Ammon's horn (tissue), 1 donor: Measurements from ENCODE around the gene FLRT2.

Source experiments
- DNase-seq: peaks from one replicate; pipeline ENCODE4 v3.0.0-alpha.2; 2016; ENCODE audit warnings: low spot score

Gene FLRT2

GRCh38 chr14:85596562-85596961, 66.6 kb downstream of the FLRT2 start:
- no peak for DNase-seq

- DNase-seq: no peak
Measured at GRCh38 chr14:85597701-85598100, 67.8 kb downstream of the FLRT2 start.

GRCh38 chr14:85599939-85600338, 70.0 kb downstream of the FLRT2 start:
- DNase-seq: no peak

- no peak for DNase-seq
Measured at GRCh38 chr14:85601246-85601645, 71.3 kb downstream of the FLRT2 start.

GRCh38 chr14:85601690-85602089, 71.7 kb downstream of the FLRT2 start:
- DNase-seq: no peak

GRCh38 chr14:85602345-85602744, 72.4 kb downstream of the FLRT2 start:
- peak; percentile 37 for DNase-seq

- no peak for DNase-seq
Measured at GRCh38 chr14:85604021-85604420, 74.1 kb downstream of the FLRT2 start.

GRCh38 chr14:85604714-85605113, 74.8 kb downstream of the FLRT2 start:
- no peak for DNase-seq

GRCh38 chr14:85607651-85608081, 77.7 kb downstream of the FLRT2 start:
- no peak for DNase-seq

GRCh38 chr14:85613496-85613895, 83.6 kb downstream of the FLRT2 start:
- DNase-seq: no peak

GRCh38 chr14:85616386-85616885, 86.5 kb downstream of the FLRT2 start:
- DNase-seq: no peak

GRCh38 chr14:85616886-85617285, 86.9 kb downstream of the FLRT2 start:
- DNase-seq: no peak

GRCh38 chr14:85617791-85618190, 87.8 kb downstream of the FLRT2 start:
- no peak for DNase-seq

GRCh38 chr14:85618390-85618789, 88.4 kb downstream of the FLRT2 start:
- DNase-seq: no peak

- DNase-seq: no peak
Measured at GRCh38 chr14:85618978-85619377, 89.0 kb downstream of the FLRT2 start.

- DNase-seq: no peak
Measured at GRCh38 chr14:85619851-85620250, 89.9 kb downstream of the FLRT2 start.

GRCh38 chr14:85620947-85621346, 91.0 kb downstream of the FLRT2 start:
- no peak for DNase-seq

- no peak for DNase-seq
Measured at GRCh38 chr14:85622106-85622505, 92.2 kb downstream of the FLRT2 start.

- DNase-seq: no peak
Measured at GRCh38 chr14:85622986-85623685, 93.2 kb downstream of the FLRT2 start.

GRCh38 chr14:85625925-85626585, 96.1 kb downstream of the FLRT2 start:
- no peak for DNase-seq

GRCh38 chr14:85634205-85634604, 104.3 kb downstream of the FLRT2 start:
- no peak for DNase-seq

GRCh38 chr14:85644211-85644610, 114.3 kb downstream of the FLRT2 start:
- no peak for DNase-seq

GRCh38 chr14:85653029-85653428, 123.1 kb downstream of the FLRT2 start:
- no peak for DNase-seq
